HG03135 (cell line): Measurements from ENCODE around the gene KHDC1L.
"Not testable (repeated sequence)": the region's sequence is repeated elsewhere in the genome, so short reads cannot be mapped to it uniquely, and the experiment has no call there.

Experiments used
- ATAC-seq: cut with Tn5 transposase; IDR thresholded peaks from one replicate; pipeline ENCODE4 v1.9.1; 2021; ENCODE audit warnings: mild to moderate bottlenecking, moderate library complexity; ENCODE audit not compliant: unreplicated experiment

The KHDC1L gene

GRCh38 chr6:73225396-73225795, at the start of gene KHDC1L:
KHDC1L (minus strand) TSS chr6:73225496; CDS start chr6:73225408, 88 bp downstream.
- ATAC-seq: no peak

GRCh38 chr6:73269296-73269695, 44.0 kb upstream of the KHDC1L start:
- ATAC-seq: not testable (repeated sequence)

- not testable (repeated sequence) for ATAC-seq
Observed at GRCh38 chr6:73268896-73269295, 43.6 kb upstream of the KHDC1L start.

GRCh38 chr6:73264446-73264845, 39.1 kb upstream of the KHDC1L start:
- no peak for ATAC-seq

GRCh38 chr6:73263570-73263909, 38.2 kb upstream of the KHDC1L start:
- ATAC-seq: peak; percentile 8

GRCh38 chr6:73262671-73263569, 37.6 kb upstream of the KHDC1L start, which contains the start of gene KHDC1:
KHDC1 (minus strand) TSS chr6:73263196; CDS start chr6:73242517, 20,679 bp downstream.
- peak; percentile 89 for ATAC-seq

GRCh38 chr6:73258721-73259120, 33.4 kb upstream of the KHDC1L start:
- ATAC-seq: no peak

GRCh38 chr6:73254323-73254722, 29.0 kb upstream of the KHDC1L start:
- not testable (repeated sequence) for ATAC-seq

- no peak for ATAC-seq
Observed at GRCh38 chr6:73252703-73253102, 27.4 kb upstream of the KHDC1L start.

GRCh38 chr6:73250016-73250415, 24.7 kb upstream of the KHDC1L start:
- no peak for ATAC-seq

- no peak for ATAC-seq
Observed at GRCh38 chr6:73248192-73248903, 23.1 kb upstream of the KHDC1L start.

GRCh38 chr6:73242001-73242400, 16.7 kb upstream of the KHDC1L start:
- ATAC-seq: no peak

- no peak for ATAC-seq
Observed at GRCh38 chr6:73240730-73241129, 15.4 kb upstream of the KHDC1L start.

- ATAC-seq: no peak
Observed at GRCh38 chr6:73236144-73236750, 11.0 kb upstream of the KHDC1L start.

- ATAC-seq: no peak
Observed at GRCh38 chr6:73234733-73235132, 9.4 kb upstream of the KHDC1L start.

- ATAC-seq: not testable (repeated sequence)
Observed at GRCh38 chr6:73233971-73234370, 8.7 kb upstream of the KHDC1L start.

- no peak for ATAC-seq
Observed at GRCh38 chr6:73233048-73233447, 7.8 kb upstream of the KHDC1L start.

GRCh38 chr6:73231986-73232391, 6.7 kb upstream of the KHDC1L start:
- ATAC-seq: no peak

GRCh38 chr6:73227606-73228255, 2.4 kb upstream of the KHDC1L start:
- no peak for ATAC-seq

- no peak for ATAC-seq
Observed at GRCh38 chr6:73216859-73217258, 8.4 kb downstream of the KHDC1L start.

- ATAC-seq: no peak
Observed at GRCh38 chr6:73209117-73209516, 16.2 kb downstream of the KHDC1L start.
